NCI-H2196 (cell line): ENCODE measurements around the gene KLHL10.

Experiments used
- DNase-seq: peaks from one replicate; lab custom pipeline; 2025; ENCODE audit not compliant: unreplicated experiment; lab: John Stamatoyannopoulos, UW

The KLHL10 gene

GRCh38 chr17:41892021-41892376 lies 54.4 kb downstream of the KLHL10 start:
- no peak for DNase-seq

- no peak for DNase-seq
Measured at GRCh38 chr17:41893384-41893783, 55.8 kb downstream of the KLHL10 start.

- no peak for DNase-seq
Measured at GRCh38 chr17:41894791-41895331, 57.2 kb downstream of the KLHL10 start.

- no peak for DNase-seq
Measured at GRCh38 chr17:41895617-41896016, 58.0 kb downstream of the KLHL10 start.

- no peak for DNase-seq
Measured at GRCh38 chr17:41896726-41897125, 59.1 kb downstream of the KLHL10 start.
